Esophagus muscularis mucosa (tissue), 4 donors: ENCODE results near the gene UFC1. TPM values are rescaled to one million over a fixed set of nuclear protein-coding genes. Genes with fewer than 3 reads are reported as not detected.

ENCODE experiments used
- DNase-seq: peaks from one replicate; pipeline ENCODE4 v3.0.0-alpha.2; 2017; ENCODE audit errors: extremely low spot score
- H3K27ac ChIP-seq, 4 donors: fragments of 200-600 bp; sonication (generic); replicated peaks in 1 of 4; 1 replicate in 3 of 4; 2 replicates in 1 of 4; pipeline ENCODE4 v1.5.1; 2016 to 2019; ENCODE audit warnings: mild to moderate bottlenecking in 1 of 4
- H3K27me3 ChIP-seq, 4 donors: fragments of 200-600 bp; sonication (generic); one replicate each; pipeline versions ENCODE4 v1.5.1 to v1.6.0; 2016 to 2019
- H3K36me3 ChIP-seq, 4 donors: fragments of 200-600 bp; sonication (generic); one replicate each; pipeline ENCODE4 v1.5.1; 2016 to 2019
- H3K4me1 ChIP-seq, 4 donors: fragments of 200-600 bp; sonication (generic); one replicate each; pipeline ENCODE4 v1.5.1; 2016 to 2019
- H3K4me3 ChIP-seq, 4 donors: fragments of 200-600 bp; sonication (generic); 1 replicate in 2 of 4; 2 replicates in 2 of 4; pipeline ENCODE4 v1.5.1; 2016 to 2019; ENCODE audit warnings: mild to moderate bottlenecking in 4 of 4, moderate library complexity in 1 of 4
- H3K9me3 ChIP-seq, 4 donors: fragments of 200-600 bp; sonication (generic); 1 replicate in 3 of 4; 2 replicates in 1 of 4; pipeline ENCODE4 v1.5.1; 2016 to 2019
- CTCF ChIP-seq, 3 experiments: fragments of 200-600 bp in 2 of 3; fragments of 450-650 bp in 1 of 3; sonication (generic) in 2 of 3; IDR thresholded peaks; one replicate each; pipeline ENCODE4 v1.5.1; 2017 to 2019; ENCODE audit warnings: antibody characterized with exemption in 3 of 3, mild to moderate bottlenecking in 2 of 3, moderate library complexity in 1 of 3
- EP300 ChIP-seq: sonication (generic); formaldehyde crosslinking; IDR thresholded peaks from one replicate; pipeline ENCODE4 v1.6.1; 2017; ENCODE audit warnings: antibody characterized with exemption
- POLR2A ChIP-seq: fragments of 450-650 bp; IDR thresholded peaks from one replicate; pipeline ENCODE4 v1.6.1; 2017; ENCODE audit warnings: antibody characterized with exemption, moderate library complexity, mild to moderate bottlenecking, low read depth
- POLR2AphosphoS5 ChIP-seq, 2 donors: sonication (generic); formaldehyde crosslinking; IDR thresholded peaks; one replicate each; pipeline ENCODE4 v1.6.1; 2017; ENCODE audit warnings: antibody characterized with exemption in 2 of 2
- WGBS: methylation state at CpG from one replicate; pipeline ENCODE4 v1.1.5; 2018; 5-methylcytosine and 5-hydroxymethylcytosine counted together
- intact Hi-C: fragments of 100-400 bp; cut with DNase I; formaldehyde crosslinking; loops from one replicate; pipeline ENCODE4 v1.15.1; 2023
- total RNA-seq, 4 donors: library from RNA; depleted of rRNA; stranded (reverse); fragments of >200 nt; gene quantifications; one replicate each; pipeline versions ENCODE4 v1.1.0 to v1.2.1, GENCODE V29; 2016

The UFC1 gene
- total RNA-seq, 4 donors from 2014 or later: 62.8 to 86.1 (median 71.6) TPM

- TF ChIP-seq POLR2AphosphoS5 (IDR thresholded peaks at IDR 0.05) (peak; percentile 88 to 94), CTCF (IDR thresholded peaks at IDR 0.05) (peak in 1 of 3 experiments; percentile 19), EP300 (no peak), POLR2A (peak; percentile 76)
- intact Hi-C loops: no loop called here
- 8% methylated on average over 17 of the region's 50 CpGs for WGBS
Measured at GRCh38 chr1:161177112-161177935, 23.5 kb downstream of the UFC1 start, which contains the start of gene B4GALT3. Gene B4GALT3, minus strand, starts transcription at chr1:161177507. Its CDS starts 1,447 bp downstream, at chr1:161176060.

GRCh38 chr1:161177936-161178244 is 24.1 kb downstream of the UFC1 start:
- TF ChIP-seq EP300 (no peak), CTCF (IDR thresholded peaks at IDR 0.05) (no peak), POLR2AphosphoS5 (IDR thresholded peaks at IDR 0.05) (no peak), POLR2A (no peak)
- peak overlapping the region; percentile 69 to 82 (median 80) for H3K4me3 ChIP-seq
- peak overlapping the region; percentile 87 to 94 (median 90) for H3K27ac ChIP-seq
- H3K27me3 ChIP-seq: no peaks in the 10 kb centered on the region
- peaks cover 26 to 34% (median 33%) of the 10 kb centered on the region in 4 donors for H3K4me1 ChIP-seq
- H3K9me3 ChIP-seq: no peaks in the 10 kb centered on the region
- DNase-seq: no peak
- H3K36me3 ChIP-seq: peaks cover 19 to 34% (median 32%) of the 10 kb centered on the region in 4 donors
- WGBS: 56% methylated on average over 9 of the region's 9 CpGs
- intact Hi-C loops: no loop called here

More at GRCh38 chr1:161177112-161177935, 23.5 kb downstream of the UFC1 start, which contains the start of gene B4GALT3:
- Histone ChIP-seq H3K27me3 (no peaks in the 10 kb centered on the region), H3K4me1 (peaks cover 32 to 39% (median 38%) of the 10 kb centered on the region in 4 donors), H3K27ac (peak within 1 kb of the TSS; percentile 87 to 94 (median 90)), H3K36me3 (peaks cover 23 to 40% (median 36%) of the 10 kb centered on the region in 4 donors), H3K4me3 (peak within 1 kb of the TSS; percentile 69 to 82 (median 80)), H3K9me3 (no peaks in the 10 kb centered on the region)
- peak; percentile 98 for DNase-seq

GRCh38 chr1:161179698-161180097 is 25.9 kb downstream of the UFC1 start:
- Histone ChIP-seq H3K36me3 (peaks cover 6 to 16% (median 14%) of the 10 kb centered on the region in 4 donors), H3K4me3 (no peak overlapping the region), H3K9me3 (no peaks in the 10 kb centered on the region), H3K27ac (no peak overlapping the region), H3K27me3 (no peaks in the 10 kb centered on the region), H3K4me1 (peaks cover 23 to 37% (median 30%) of the 10 kb centered on the region in 4 donors)
- DNase-seq: no peak
- intact Hi-C loops: no loop called here
- no peak for TF ChIP-seq EP300
- TF ChIP-seq POLR2A: no peak
- TF ChIP-seq CTCF (IDR thresholded peaks at IDR 0.05): no peak
- no peak for TF ChIP-seq POLR2AphosphoS5 (IDR thresholded peaks at IDR 0.05)
- 96% methylated on average over 3 of the region's 3 CpGs for WGBS

- Histone ChIP-seq H3K9me3 (no peaks in the 10 kb centered on the region), H3K27me3 (no peaks in the 10 kb centered on the region), H3K4me1 (peaks cover 28 to 42% (median 30%) of the 10 kb centered on the region in 4 donors), H3K4me3 (no peak overlapping the region), H3K27ac (no peak overlapping the region), H3K36me3 (peaks cover 4 to 7% (median 4%) of the 10 kb centered on the region in 4 donors)
- intact Hi-C loops: no loop called here
- no peak for TF ChIP-seq POLR2AphosphoS5 (IDR thresholded peaks at IDR 0.05)
- TF ChIP-seq POLR2A: no peak
- TF ChIP-seq EP300: no peak
- peak in 1 of 3 experiments; percentile 19 for TF ChIP-seq CTCF (IDR thresholded peaks at IDR 0.05)
- no peak for DNase-seq
- 73% methylated on average over 1 of the region's 1 CpG for WGBS
Measured at GRCh38 chr1:161180639-161181038, 26.9 kb downstream of the UFC1 start.
